Embryonic facial prominence (tissue), 1 donor: ENCODE measurements around the gene C5orf58.
"Not testable (repeated sequence)": the region's sequence is repeated elsewhere in the genome, so short reads cannot be mapped to it uniquely, and the experiment has no call there.

Source experiments
- DNase-seq: peaks from one replicate; pipeline ENCODE4 v3.0.0-alpha.2; 2016; ENCODE audit errors: extremely low spot score

The C5orf58 gene

GRCh38 chr5:170223906-170224305, 8.9 kb upstream of the C5orf58 start:
- DNase-seq, result no peak

GRCh38 chr5:170225326-170226128, 7.3 kb upstream of the C5orf58 start:
- DNase-seq, result peak; percentile 53

- DNase-seq, result no peak
Observed at GRCh38 chr5:170226129-170226615, 6.6 kb upstream of the C5orf58 start.

GRCh38 chr5:170226661-170227060, 6.1 kb upstream of the C5orf58 start:
- DNase-seq, result no peak

- DNase-seq, result no peak
Observed at GRCh38 chr5:170228762-170229435, 3.9 kb upstream of the C5orf58 start.

GRCh38 chr5:170233358-170233892, 640 bp downstream of the C5orf58 start:
- DNase-seq, result no peak

GRCh38 chr5:170235876-170236864, 3.4 kb downstream of the C5orf58 start:
- no peak for DNase-seq

- no peak for DNase-seq
Observed at GRCh38 chr5:170238456-170239196, 5.8 kb downstream of the C5orf58 start.

- DNase-seq, result not testable (repeated sequence)
Observed at GRCh38 chr5:170245436-170245835, 12.7 kb downstream of the C5orf58 start.

- DNase-seq, result no peak
Observed at GRCh38 chr5:170246126-170246870, 13.5 kb downstream of the C5orf58 start.

GRCh38 chr5:170247363-170247762, 14.6 kb downstream of the C5orf58 start:
- no peak for DNase-seq

GRCh38 chr5:170248172-170248930, 15.6 kb downstream of the C5orf58 start:
- no peak for DNase-seq

GRCh38 chr5:170248931-170249227, 16.1 kb downstream of the C5orf58 start:
- DNase-seq, result not testable (repeated sequence)

GRCh38 chr5:170249355-170249754, 16.6 kb downstream of the C5orf58 start:
- no peak for DNase-seq

GRCh38 chr5:170250810-170251317, 18.1 kb downstream of the C5orf58 start:
- DNase-seq, result no peak

- no peak for DNase-seq
Observed at GRCh38 chr5:170251462-170251861, 18.7 kb downstream of the C5orf58 start.

- DNase-seq, result no peak
Observed at GRCh38 chr5:170252109-170252508, 19.3 kb downstream of the C5orf58 start.

- DNase-seq, result no peak
Observed at GRCh38 chr5:170252720-170253350, 20.1 kb downstream of the C5orf58 start.

- no peak for DNase-seq
Observed at GRCh38 chr5:170254056-170254455, 21.3 kb downstream of the C5orf58 start.
